H1 (cell line): ENCODE data around the gene RECK.
A peak's percentile ranks its signal among the peaks of the same experiment; 100 is the strongest.

Experiments
- ASH2L ChIP-seq: fragments of 200-600, 300-600 bp; sonication (generic); IDR thresholded peaks from one replicate; pipeline ENCODE4 v1.7.1; 2017; ENCODE audit warnings: low read length
- CEBPB ChIP-seq: IDR thresholded peaks from 2 replicates; pipeline ENCODE4 v1.6.1; 2012; ENCODE audit warnings: low read depth, low read length
- CREB1 ChIP-seq: IDR thresholded peaks from 2 replicates; pipeline ENCODE4 v1.6.1; 2012; ENCODE audit warnings: inconsistent platforms
- CTCF ChIP-seq, 3 experiments: IDR thresholded peaks; 1 replicate in 2 of 3; 2 replicates in 1 of 3; pipeline versions ENCODE4 v1.5.1 to v1.6.1; 2011; ENCODE audit warnings: low read length in 3 of 3, mild to moderate bottlenecking in 3 of 3, inconsistent platforms in 2 of 3, low read depth in 1 of 3, moderate library complexity in 1 of 3; ENCODE audit not compliant: insufficient read depth in 1 of 3; ENCODE audit errors: control extremely low read depth in 1 of 3
- HDAC2 ChIP-seq, 2 experiments: fragments of 300-600 bp in 1 of 2; sonication (generic) in 1 of 2; IDR thresholded peaks; 2 replicates each; pipeline ENCODE4 v1.6.1; 2011 to 2012; ENCODE audit warnings: low read depth in 2 of 2, low read length in 2 of 2, mild to moderate bottlenecking in 2 of 2, moderate library complexity in 2 of 2, borderline replicate concordance in 1 of 2, inconsistent platforms in 1 of 2
- POLR2A ChIP-seq, 2 experiments: IDR thresholded peaks; 1 replicate in 1 of 2; 2 replicates in 1 of 2; pipeline ENCODE4 v1.6.1; 2011; ENCODE audit warnings: low read depth in 2 of 2, low read length in 2 of 2, mild to moderate bottlenecking in 2 of 2; ENCODE audit errors: control extremely low read depth in 1 of 2
- POLR2AphosphoS5 ChIP-seq: IDR thresholded peaks from 2 replicates; pipeline ENCODE4 v1.6.1; 2011; ENCODE audit warnings: low read depth, low read length
- RAD21 ChIP-seq, 2 experiments: IDR thresholded peaks in 1 of 2; conservative IDR thresholded peaks in 1 of 2; 2 replicates each; pipeline ENCODE4 v1.6.1; 2011; ENCODE audit warnings: low read depth in 2 of 2, low read length in 2 of 2, improper control_type of control experiment in 1 of 2, inconsistent platforms in 1 of 2, mild to moderate bottlenecking in 1 of 2, moderate library complexity in 1 of 2
- SIN3A ChIP-seq, 2 experiments: IDR thresholded peaks in 1 of 2; conservative IDR thresholded peaks in 1 of 2; 2 replicates each; pipeline ENCODE4 v1.6.1; 2011 to 2012; ENCODE audit warnings: low read length in 2 of 2, improper control_type of control experiment in 1 of 2, low read depth in 1 of 2, mild to moderate bottlenecking in 1 of 2
- SP1 ChIP-seq: IDR thresholded peaks from 2 replicates; pipeline ENCODE4 v1.6.1; 2011; ENCODE audit warnings: low read depth, low read length
- SP2 ChIP-seq: IDR thresholded peaks from 2 replicates; pipeline ENCODE4 v1.6.1; 2012; ENCODE audit warnings: mild to moderate bottlenecking, low read length, inconsistent platforms
- TF ChIP-seq, protein P1 (sequence below): IDR thresholded peaks from 2 replicates; pipeline ENCODE4 v1.6.1; 2012; ENCODE audit warnings: inconsistent platforms

DNA sequence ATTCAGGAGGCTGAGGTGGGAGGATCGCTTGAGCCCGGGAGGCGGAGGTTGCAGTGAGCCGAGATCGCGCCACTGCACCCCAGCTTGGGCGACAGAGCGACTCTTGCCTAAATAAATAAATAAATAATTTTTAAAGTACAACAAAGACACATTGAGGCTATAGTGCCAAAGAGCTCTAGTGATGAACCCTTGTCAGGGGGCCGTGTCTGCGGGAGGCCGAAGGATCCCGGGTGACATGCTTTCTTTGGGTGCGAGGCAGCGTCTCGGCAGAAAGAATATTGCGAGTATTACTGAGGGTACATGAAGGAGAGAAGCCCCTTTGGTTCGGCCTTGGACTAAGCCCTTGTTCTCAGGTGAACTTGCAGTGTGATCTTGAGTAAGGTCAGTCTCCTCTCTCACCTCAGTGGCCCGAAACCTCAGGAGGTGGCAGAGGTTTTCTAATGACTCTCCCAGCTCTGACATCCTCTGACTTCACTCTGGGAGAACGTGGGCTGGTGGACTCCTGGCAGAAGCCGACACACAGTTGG is 397 bp upstream of the RECK start:
- TF ChIP-seq CTCF (IDR thresholded peaks at IDR 0.05; ENCODE audit: control extremely low read depth in 1 of 3, insufficient read depth in 1 of 3, low read depth in 1 of 3, low read length in 3 of 3) (no peak), POLR2AphosphoS5 (peak; percentile 45; the same call in 1 of the 2 replicates), CEBPB (no peak), SP2 (no peak), POLR2A (IDR thresholded peaks at IDR 0.05; ENCODE audit: control extremely low read depth in 1 of 2, low read depth in 2 of 2, low read length in 2 of 2) (no peak), ASH2L (no peak), CREB1 (no peak), HDAC2 (IDR thresholded peaks at IDR 0.05; ENCODE audit: borderline replicate concordance in 1 of 2, low read depth in 2 of 2, low read length in 2 of 2) (no peak), RAD21 (IDR thresholded peaks at IDR 0.05 in 1 of 2, conservative IDR thresholded peaks at IDR 0.05 in 1 of 2; ENCODE audit: low read depth in 2 of 2, low read length in 2 of 2) (no peak), SIN3A (conservative IDR thresholded peaks at IDR 0.05 in 1 of 2, IDR thresholded peaks at IDR 0.05 in 1 of 2; ENCODE audit: low read depth in 1 of 2, low read length in 2 of 2) (no peak), SP1 (no peak)
- TF ChIP-seq, protein P1, sequence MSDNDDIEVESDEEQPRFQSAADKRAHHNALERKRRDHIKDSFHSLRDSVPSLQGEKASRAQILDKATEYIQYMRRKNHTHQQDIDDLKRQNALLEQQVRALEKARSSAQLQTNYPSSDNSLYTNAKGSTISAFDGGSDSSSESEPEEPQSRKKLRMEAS = peak; percentile 58
